GM18511 (cell line): ENCODE results near the gene MGMT.

Experiments
- ATAC-seq: cut with Tn5 transposase; IDR thresholded peaks from one replicate; pipeline ENCODE4 v1.9.1; 2021; ENCODE audit warnings: mild to moderate bottlenecking, moderate library complexity; ENCODE audit not compliant: unreplicated experiment

Gene MGMT

GRCh38 chr10:129450391-129450790 is 16.6 kb upstream of the MGMT start:
- no peak for ATAC-seq

DNA sequence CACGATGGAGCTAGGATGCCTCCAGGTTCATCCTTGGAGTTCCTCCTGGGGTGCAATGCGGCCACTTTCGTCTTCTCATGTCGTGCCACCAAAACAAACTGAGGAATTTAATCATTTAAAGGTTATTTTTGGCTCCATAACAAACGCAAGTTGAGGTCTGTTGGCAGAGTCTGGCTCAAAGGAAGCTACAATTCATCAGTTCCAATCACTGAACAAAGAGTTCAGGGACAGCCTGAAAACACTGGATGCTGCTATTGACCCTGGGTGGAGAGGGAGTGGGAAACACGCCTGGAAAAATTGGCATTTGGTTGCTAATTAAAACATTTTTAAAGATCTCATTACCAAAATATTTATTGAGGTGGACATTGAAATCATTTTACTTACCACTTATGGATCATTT is 11.4 kb upstream of the MGMT start:
- no peak for ATAC-seq

GRCh38 chr10:129459762-129460539 is 7.1 kb upstream of the MGMT start:
- no peak for ATAC-seq

- no peak for ATAC-seq
Measured at GRCh38 chr10:129462257-129462795, 4.7 kb upstream of the MGMT start.

- ATAC-seq = no peak
Measured at GRCh38 chr10:129464251-129464650, 2.8 kb upstream of the MGMT start.

- peak; percentile 5 for ATAC-seq
Measured at GRCh38 chr10:129465796-129466702, 992 bp upstream of the MGMT start.

DNA sequence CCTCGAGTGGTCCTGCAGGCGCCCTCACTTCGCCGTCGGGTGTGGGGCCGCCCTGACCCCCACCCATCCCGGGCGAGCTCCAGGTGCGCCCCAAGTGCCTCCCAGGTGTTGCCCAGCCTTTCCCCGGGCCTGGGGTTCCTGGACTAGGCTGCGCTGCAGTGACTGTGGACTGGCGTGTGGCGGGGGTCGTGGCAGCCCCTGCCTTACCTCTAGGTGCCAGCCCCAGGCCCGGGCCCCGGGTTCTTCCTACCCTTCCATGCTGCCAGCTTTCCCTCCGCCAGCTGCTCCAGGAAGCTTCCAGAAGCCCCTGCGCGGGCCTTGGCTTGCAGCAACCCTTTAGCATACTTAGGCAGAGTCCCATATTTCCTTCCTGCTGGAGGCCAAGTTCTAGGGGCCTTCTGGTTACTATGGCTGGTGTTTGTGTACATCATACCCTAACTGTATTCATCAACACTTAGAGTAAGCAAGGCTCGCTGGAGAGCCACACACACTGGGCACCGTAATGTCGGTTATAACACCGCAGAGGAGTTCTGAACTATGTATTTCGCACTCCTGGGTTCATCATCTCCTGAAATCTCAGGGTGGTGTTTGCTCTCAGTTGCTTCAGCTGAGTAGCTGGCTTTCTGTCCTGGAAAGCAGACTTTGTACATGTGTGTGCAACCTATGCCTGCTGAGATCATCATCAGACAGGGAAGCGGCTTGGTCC is 471 bp downstream of the MGMT start:
- peak; percentile 0 for ATAC-seq

DNA sequence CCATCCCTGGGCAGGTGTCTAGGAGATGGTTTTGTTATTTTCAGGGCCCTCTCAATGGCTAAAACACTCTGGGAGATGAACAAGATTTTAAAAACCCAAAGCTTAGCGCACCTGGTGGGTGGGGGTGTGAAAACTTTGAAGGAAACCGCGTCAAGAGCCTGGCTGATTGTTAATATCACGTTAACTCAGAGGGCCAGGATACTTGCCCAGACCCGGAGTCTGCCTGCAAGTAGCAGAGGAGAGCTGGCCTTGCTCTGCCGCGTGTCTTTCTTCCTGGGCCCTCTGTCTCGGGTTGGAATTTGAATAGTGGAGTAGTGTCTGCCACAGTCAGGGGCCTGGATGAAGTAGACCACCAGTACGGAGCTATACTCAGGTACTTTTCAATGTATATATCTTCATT is 1.1 kb downstream of the MGMT start:
- ATAC-seq = no peak

- ATAC-seq = no peak
Measured at GRCh38 chr10:129470103-129470851, 3.2 kb downstream of the MGMT start.

DNA sequence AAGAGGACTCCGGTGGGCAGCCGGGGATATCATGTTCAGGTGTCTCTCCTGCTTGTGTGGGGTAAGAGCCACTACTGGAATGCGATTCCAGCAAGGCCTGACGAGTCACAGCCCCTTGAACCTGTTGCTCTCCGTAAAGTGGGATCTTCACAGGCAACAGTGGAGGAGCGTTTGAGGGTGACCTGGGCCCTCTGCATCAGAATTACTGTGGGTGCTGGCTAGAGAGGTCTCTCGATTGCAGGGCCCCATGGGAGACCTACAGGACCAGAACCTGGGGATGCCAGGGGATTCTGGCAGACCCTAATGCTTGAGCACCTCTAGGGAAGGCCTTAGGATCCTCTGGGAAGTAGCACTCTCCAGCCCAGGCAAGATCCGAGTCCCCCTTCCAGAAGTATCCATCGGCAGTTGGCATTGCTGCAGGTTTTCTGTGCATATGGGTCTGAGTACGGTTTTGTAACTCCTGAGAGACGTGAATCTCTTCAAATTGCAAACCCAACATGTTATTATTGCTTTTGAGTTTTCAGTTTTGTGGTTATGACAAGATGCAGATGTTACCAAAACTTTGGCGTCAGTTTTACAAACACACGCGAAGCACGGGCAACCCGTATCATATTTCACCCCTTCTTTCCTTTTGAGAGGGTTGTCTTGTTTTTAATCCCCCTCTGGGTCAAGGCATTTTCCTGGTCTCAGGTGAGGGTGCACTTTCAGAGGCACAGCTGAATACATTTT is 4.6 kb downstream of the MGMT start:
- ATAC-seq = no peak

- peak; percentile 75 for ATAC-seq
Measured at GRCh38 chr10:129472696-129473555, 5.9 kb downstream of the MGMT start.

- no peak for ATAC-seq
Measured at GRCh38 chr10:129474642-129475041, 7.6 kb downstream of the MGMT start.

GRCh38 chr10:129476431-129476830 is 9.4 kb downstream of the MGMT start:
- no peak for ATAC-seq

- no peak for ATAC-seq
Measured at GRCh38 chr10:129477051-129477450, 10.0 kb downstream of the MGMT start.

GRCh38 chr10:129481641-129482040 is 14.6 kb downstream of the MGMT start:
- ATAC-seq = no peak

DNA sequence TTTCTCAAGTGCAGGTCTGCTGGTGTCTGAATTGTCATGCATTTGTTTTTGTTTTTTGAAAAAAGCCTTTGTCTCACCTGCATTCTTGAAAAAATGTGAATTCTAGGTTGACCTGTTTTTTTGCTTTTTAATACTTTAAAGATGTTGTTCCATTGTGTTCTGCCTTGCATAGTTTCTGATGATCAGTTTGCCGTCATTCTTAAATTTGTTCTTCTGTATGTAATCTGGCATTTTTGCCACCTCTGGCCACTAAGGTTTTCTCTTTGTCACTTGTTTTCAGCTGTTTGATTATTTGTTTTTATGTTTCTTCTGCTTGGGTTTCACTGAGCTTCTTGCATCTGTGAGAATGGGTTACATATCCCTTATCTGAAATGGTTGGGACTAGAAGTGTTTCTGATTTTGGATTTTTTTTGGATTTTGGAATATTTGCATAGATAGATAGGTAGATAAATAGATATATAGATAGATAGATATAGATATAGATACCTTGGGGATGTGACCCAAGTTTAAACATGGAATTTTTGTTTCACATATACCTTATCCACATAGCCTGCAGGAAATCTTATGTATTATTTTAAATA is 16.5 kb downstream of the MGMT start:
- ATAC-seq = no peak

DNA sequence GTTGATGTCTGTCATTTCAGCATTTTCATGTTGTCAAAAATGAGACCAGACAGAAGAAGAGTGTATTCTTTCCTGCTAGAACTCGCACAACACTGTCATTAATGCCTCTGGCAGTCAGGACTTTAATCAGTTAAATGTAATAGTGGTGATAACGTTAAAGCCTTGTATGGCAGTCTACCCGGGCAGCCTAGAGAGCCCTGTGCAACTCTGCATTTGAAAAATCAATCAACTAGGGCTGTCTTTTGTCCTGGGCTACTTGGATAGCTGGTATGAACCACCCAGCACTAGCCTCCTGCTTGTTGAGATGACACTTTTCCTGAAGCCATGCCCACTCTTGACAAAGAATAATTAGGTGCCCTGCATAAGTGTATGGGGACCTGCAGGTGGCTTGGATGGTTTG is 19.8 kb downstream of the MGMT start:
- no peak for ATAC-seq

DNA sequence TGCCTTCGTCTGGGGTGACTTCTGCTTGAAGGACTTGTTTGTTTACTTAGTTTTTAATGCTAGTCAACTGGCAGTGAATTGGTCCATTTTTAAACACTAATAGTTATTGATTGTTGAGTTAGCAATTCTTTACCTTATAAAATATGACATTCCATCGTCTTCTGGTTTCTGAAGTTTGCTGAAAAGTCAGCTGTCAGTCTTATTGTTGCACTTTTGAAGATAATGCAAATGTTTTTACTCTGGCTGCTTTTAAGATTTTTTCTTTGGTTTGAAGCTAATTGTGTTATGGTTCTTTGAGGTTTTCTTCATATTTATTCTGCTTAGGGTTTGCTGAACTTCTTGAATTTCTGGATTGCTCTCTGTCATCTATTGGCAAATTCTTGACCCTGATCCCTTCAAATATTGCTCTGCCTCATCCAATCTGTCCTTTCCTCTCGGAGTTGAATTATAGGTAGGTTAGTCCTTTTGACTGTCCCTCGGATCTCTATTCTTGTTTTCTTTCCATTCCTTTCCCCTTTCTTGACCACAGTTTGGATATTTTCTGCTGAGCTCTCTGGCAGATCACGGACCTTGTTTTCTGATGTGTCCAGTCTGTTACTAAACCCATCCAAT is 24.2 kb downstream of the MGMT start:
- ATAC-seq = no peak
